NCI-H446 treated with DMSO at 0.1 percent for 48 hours (cell line): ENCODE results near the gene PRPF19.

Experiments
- DNase-seq: peaks from one replicate; lab custom pipeline; 2025; lab: John Stamatoyannopoulos, UW

The PRPF19 gene

DNA sequence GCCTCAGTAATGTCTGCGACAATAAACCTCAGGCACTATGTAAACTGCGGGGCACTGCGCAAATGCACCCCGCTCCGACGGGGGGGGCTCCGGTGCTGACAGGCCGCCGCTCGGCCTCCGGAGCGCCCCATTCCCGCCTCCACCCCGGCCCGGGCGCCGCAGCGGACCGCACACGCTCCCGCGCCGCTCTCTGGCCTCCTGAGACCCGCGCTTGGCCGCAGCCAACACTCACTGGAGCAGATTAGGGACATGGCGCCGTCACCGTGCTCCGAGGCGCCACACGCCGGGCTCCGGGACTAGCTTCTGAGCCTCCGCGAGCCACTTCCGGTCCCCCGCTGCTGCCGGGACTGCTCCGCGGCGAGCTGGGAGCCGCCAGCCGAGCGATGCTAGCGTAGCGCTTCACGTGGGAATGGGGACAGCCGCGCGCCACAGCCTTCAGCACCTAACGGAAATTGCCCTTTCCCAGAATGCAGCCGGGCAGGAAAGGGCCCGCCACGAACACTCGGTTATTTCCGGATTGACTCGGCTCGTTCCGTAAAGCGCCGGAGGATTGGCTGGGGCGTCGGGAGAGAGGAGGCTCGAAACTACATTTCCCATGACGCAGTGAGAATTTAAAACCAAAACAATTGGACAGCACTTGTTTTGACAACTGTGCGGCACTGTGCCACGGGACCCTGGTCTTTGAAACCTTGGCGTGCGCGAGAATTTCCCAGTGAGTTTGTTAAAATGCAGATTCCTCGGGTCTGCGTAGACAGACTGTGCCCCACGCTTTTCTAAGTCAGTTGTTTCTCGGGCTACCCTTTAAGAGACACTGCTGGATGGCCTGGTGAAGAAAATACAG lies at the start of gene PRPF19:
TSS of gene PRPF19 (minus strand) at position 454 of the 841 bp plus-strand sequence. CDS start at position 251, 203 bp downstream.
- DNase-seq, result peak; percentile 96

DNA sequence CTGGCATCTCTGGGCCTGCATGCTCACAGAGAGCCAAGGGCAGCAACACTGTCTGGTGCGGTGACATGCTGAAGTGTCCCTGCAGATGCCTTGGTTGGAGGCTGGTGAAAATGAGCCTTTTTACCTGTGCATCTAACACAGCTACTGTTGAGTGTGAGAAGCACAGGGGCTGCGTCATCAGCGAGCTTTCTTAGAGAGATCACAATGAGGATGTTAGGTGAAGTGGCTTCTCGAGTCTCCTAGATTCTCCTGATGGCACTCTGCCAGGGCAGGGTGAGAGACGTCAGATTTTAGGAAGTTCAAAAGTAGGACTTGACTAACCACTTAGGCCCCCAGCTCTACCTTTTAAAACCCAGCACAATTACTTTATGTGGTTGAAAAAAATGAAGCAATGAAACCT lies 49.2 kb upstream of the PRPF19 start:
- DNase-seq, result no peak

DNA sequence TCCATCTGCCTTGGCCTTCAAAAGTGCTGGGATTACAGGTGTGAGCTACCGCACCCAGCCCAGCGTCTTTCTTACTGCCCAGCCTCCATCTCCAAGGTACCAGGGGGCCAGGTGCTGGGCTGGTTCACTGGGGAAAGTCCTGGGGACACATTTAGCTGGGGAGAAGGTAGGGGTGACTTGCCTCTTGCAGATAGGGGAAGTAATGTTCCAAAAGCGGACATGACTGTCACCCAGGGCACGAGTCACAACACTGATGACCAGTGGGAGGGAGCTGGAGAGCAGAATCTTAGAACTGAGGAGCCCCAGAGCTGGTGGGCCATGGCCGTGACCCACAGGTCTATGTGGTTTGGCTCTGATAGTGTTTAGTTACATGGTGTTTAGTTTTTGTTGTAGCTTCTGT lies 48.0 kb upstream of the PRPF19 start:
- no peak for DNase-seq

DNA sequence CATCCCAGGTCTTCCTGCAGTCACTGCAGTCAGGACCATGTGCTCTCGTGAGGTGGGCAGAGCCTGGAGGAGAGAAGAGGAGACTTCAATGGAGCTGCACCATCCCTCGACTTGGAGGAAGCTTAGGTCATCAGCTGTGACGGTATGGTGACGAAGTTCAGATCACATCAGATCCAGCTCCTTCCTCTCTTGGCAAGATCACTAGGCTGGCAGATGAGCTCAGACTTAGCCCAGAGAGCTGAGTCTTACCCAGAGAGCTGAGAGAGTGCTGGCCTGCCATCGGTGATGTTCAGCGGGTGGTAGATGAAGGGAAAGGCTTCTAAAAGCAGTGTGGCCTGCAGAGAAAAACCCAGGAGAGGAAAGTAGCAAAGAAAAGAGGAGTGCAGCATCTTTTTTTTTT lies 47.4 kb upstream of the PRPF19 start:
- DNase-seq, result peak; percentile 37

DNA sequence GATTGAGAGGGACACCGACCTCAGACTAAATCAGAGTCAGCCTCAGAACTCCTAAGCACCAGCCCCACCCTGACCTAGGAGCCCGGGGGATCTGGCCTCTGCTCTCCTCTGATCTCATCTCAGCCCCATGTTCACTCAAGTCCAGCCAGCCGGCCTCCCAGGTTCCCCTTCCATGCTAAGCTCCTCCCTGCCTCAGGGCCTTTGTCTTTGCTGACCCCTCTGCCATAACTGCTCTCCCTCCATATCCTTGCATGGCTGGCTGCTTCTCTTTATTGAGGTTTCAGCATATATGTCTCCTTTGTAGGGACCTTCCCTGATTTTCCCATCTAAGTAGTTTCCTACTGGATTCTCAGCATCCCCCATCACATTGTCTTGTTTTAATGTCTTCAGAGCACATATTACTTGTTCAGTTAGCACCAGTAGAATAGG lies 46.4 kb upstream of the PRPF19 start:
- DNase-seq, result no peak

DNA sequence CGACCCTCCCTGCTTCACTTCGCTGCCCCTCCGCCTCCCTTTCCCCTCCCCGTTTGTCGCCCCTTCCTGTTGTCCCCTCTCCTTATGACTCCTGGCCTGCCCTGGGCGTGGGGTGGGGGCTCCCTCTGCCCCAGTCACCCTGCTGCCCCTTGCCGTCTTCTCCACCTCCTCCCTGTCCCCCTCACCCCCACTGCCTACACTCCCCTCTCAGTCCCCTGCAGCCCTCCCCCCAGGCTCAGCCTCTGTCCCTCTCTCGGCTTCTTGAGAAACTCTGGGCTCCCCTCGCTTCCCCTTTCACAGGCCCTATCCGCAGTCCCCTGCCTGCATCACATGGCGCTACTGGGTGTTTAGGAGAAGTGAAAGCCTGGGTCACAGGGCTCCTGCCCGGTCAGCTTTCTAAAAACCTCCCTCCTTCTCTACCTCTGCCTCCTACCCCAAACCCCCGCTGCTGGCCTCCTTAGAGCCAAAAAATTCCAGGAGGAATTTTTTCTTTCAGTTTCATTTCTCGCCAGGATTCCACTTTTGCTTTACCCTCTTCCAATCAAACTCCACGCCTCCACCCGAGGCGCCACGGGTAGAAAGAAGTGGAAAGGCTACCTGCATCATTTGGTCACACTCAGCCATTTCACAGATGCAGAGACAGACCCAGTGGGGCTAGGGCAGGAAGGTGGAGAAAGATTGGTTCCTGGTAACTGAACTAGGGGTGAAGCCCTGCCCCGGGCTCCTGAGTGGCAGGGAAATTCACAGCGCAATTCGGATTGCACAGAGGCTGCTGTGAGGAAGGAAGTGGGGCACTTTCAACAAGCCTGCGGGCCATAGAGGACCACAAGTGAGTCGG lies 45.7 kb upstream of the PRPF19 start, which contains the start of gene SLC15A3:
TSS of gene SLC15A3 (minus strand) at position 273 of the 838 bp plus-strand sequence. CDS start 625 bp downstream, outside the sequence.
- DNase-seq, result no peak

DNA sequence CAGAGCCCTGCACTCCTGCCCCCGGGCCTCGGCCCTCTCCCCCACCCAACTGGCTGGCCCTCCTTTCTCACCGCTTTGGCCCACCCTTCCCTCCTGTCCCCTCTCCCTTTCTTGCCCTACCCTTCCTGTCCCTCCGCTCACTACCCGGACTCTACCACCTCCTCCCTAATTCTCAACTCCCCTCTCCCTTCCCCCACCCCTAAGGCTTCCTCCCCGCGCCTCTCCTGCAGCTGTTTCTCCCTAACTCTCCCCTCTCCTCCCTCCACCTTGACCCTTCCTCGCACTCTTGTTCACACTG lies 45.2 kb upstream of the PRPF19 start:
- DNase-seq, result no peak

DNA sequence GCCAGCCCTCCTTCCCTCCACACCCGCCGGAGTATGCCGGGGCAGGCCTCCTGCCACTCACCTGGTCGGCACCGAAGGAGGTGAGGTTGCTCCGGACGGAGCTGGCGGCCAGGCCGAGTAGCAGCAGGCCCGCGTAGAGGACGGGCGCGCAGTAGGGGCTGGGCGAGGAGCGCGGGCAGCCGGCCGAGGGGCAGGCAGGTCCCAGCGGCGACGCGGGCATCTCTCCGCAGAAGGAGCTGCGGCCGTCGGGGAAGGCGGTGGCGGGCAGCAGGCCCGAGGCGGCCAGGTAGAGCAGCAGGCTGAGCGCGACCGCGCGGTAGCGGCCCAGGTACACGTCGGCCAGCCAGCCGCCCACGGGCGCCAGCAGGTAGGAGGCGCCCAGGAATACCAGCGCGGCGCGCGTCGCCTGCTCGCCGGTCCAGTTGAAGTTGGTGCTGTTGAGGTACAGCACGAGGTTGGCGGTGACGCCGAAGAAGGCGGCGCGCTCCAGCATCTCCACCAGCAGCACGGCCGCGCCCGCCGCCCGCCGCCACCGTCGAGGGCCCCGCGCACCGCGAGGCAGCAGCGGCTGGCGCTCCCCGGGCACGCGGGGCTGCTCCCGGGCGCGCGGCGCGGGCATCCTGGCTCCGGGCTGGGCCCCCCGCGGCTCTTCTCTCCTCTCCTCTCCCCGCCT lies 44.7 kb upstream of the PRPF19 start:
- no peak for DNase-seq

DNA sequence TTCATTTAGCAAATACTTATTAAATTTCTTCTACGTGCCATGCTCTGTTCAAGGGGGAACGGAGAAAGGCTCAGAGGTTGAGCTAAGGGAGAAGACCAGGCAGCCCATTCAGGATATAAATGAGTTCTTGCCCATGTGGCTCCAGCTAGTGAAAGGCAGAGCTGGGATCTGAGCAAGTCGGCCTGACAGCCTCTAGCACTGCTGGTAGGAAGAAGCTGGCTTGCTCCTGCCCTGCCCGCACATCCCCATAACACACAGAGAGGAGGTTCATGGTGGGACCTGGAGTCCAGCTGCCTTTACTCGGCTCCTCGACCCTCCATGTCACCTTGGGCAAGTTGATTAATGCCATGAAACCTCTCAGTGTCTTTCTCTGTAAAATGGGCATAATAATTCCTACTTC lies 43.6 kb upstream of the PRPF19 start:
- DNase-seq, result no peak

DNA sequence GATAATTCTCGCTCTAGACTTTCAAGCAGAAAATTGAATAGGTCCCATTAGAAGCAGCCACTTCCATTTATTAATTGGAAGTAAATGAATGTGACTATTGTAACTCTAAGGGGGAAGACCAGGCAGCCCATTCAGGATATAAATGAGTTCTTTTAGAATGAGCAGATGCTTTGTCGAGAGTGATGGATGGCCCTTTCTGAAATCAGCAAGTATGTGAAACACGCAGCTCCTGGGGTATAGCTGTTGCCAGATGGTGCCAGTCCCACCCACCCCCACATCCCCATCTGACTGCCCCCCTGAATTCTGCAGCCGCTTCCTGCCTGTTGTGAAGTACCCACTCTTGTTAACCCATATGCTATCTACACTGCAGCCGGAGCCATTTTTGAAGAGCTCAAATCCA lies 41.9 kb upstream of the PRPF19 start:
- peak; percentile 74 for DNase-seq

DNA sequence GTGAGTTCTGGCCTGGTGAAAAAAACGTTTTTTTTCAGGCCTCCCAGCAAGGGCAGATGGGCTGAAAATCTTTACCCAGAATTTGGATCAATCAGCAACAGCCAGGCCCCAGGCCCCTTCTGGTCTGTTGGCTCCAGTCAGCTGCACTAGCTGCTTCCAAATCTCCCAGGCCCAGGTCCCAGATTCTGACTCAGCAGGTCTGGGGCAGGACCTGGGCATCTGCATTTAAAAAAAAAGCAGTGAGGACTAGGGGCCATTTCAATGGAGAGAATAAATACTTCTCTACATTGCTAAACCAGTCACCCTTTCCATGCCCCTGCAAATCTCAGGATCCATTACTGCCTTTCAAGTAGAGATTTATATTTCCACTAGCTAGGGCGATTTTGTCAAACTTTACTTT lies 41.3 kb upstream of the PRPF19 start:
- peak; percentile 91 for DNase-seq

DNA sequence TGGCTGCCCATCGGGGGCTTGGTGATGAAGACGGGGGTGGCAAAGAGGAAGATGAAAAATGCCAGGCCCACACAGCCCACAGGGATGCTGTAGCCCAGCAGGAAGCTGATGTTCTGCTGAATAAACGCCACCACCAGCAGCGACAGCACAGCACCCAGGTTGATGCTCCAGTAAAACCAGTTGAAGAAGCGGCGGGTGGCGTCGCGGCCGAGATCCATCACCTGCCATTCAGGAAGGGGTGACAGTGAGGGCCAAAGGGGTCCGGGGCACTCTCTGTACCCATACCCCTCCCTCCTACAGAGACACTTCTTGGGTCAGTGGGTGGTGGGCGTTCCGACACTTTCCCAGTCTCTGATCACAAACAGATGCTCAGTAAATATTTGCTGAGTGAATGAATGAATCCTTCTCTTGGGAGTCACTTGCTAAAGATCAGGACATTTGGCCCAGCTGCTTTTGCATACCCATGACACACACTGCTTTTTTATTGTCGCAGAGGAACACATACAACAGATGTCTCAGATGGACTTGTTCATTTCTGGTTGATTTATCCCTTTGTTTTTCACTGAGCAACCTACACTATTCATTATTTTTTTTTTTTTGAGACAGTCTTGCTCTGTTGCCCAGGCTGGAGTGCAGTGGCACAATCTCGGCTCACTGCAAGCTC lies 40.3 kb upstream of the PRPF19 start:
- DNase-seq, result peak; percentile 71

DNA sequence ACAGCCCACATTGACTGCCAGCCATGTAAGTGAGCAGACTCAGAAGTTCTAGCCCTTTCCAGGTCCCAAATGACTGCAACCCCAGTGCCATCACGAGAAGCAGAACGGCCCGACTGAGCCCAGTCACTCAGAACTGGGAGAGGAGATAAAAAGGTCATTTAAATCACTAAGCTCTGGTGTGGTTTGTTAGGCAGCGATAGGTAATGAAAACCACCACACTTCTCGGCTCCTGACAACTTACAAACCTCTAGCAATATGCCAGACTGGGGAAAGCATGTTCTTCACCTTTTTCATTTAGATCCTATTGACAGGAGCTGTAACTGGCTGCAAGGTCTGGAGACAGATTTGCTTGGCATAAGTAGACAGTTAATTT lies 38.9 kb upstream of the PRPF19 start:
- no peak for DNase-seq

DNA sequence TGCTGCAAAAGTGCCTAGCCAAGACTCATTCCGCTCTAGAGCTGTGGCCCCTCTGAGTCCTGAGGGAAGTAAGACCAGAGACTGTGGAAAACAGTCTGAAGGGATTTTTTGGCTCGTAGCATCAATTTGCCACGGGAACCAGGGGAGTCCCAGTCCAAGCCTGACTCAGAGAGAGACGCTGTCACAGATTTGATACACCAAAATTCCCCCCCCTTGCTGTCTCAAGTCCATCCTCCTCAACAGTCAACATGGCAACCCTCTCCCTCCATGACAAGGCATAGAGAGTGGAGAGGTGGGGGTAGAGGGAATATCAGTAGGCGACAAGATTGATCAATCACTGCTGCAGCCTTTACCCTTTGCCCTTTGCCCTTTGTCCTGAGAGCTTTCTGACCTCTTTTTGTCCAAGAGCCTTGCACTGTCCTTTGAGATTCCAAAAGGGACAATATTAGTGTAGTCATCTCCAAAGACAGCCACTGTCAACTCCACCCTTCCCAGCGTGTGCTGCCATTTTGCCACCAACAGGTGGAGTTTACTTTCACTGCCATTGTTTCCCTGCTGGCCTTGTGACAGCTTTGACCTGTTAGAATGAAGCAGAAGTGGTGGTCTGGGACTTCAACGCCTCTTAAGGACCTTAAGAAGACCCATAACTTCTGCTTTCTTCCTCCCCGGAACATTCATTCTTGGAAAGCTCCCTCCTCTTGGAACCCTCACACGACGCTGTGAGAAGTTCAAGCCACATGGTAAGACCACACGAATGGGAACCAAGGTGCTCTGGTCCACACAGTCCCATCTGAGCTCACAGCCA lies 38.3 kb upstream of the PRPF19 start:
- no peak for DNase-seq

DNA sequence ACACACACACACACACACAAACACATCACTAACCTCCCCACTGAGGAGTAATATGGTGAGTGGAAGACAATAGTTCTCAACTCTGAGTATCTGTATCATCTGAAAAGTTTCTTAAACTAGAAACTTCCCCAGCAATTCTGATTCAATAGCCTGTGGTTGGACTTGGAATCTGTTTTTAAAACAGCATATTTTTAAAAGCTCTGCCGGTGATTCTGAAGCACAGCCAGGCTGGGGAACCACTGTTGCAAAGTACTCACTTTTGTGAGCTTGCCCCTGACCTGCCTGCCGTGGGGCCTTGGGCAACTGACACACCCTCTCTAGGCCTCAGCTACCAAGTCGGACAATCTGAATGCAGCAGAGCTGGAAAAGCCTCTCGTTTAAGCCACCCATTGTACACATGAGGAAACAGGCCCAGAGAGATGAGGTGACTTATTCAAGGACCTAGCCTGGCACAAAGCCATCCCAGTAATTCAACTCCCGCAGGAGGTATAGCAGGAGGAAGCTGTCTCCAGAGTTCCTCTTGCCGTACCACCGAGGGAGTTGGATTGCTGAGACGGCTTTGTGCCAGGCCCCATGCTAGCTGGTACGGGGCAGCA lies 36.7 kb upstream of the PRPF19 start:
- DNase-seq, result peak; percentile 13

DNA sequence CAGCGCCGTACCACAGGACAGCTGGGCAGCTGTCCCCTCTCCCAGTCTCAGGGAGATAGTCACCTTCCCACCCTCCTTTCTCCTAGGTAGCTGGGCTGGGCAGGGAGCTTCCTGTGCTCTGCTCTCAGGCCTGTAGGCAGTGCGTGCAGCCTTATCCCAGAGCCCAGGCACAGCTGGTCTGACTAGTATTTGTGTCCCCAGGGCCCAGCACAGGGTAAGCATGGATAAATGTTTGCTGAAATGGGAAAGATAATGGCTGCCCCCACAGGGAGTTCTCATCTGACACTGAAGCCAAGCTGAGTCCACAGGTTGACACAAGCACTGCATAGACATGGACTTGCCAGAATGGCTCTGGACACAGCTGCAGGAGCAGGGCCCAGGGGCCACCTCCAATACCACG lies 35.8 kb upstream of the PRPF19 start:
- DNase-seq, result no peak

DNA sequence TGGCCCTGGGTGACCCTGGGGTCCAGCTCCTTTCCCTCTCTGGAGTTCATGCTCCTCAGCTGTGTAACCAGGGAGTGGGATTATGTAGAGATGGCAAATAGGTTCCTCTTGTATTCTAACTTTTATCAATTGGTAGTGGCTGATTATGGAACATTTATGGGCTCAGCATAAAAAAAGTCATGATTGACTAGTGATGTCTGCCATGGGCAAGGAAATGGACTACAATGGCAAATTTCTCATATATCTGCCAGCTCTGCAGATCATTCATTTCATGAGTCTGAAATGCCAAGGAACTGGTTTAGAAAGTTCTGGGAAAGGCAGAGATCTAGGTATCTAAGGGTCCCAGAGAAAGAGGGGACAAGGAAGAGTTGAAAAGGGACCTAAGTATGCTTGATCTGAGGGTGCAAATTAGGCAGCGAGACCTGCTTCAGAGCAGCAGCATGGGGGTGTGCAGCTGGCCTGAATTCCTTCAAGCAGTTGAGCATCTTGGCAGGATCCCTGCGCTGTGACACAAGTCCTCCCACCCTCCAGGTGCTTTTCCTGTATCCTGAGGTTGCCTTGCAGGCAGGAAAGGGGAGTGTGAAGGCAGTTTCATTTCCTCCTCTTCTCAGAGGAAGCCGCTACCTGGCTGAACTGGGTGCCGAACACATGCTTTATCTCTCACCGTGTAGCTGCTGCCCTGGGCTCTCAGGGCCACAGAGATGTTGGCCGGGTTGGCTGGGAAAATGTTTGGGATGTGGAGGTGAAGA lies 35.2 kb upstream of the PRPF19 start:
- no peak for DNase-seq

DNA sequence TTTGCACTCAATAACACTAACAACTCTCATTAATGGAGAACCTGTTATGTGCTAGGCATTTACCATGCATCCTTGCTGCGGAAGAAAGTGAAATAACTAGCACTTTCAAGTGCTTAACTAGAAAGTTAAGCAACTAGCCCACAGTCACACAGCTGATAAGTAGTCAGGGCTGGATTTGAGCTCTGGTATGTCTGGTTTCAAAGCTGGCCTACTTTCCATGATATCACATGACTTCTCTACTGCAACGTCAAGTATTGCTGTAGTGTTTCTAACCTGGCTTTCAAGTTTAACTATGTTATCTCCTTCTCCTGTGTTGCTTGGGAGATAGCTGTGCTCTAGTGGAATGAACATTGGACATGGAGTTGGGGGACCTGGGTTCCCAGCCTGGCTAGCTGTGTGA lies 33.5 kb upstream of the PRPF19 start:
- no peak for DNase-seq

DNA sequence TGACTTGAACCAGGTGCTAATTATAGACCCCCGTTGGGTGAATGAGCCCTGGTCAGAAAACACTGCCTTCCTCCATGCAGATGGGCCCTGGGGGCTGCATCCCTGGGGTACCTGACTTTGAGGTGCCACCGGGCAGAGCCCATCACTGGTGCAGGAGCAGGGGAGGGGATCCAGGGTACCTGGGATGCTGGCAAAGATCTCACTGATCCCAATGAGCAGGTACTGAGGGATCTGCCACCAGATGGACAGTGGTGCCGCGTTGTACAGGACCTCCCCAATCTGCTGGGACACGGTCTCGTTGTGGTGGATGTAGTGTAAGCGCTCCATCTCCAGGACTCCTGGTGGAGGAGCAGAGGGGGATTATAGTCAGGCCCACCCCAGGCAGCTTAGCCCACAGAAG lies 32.9 kb upstream of the PRPF19 start:
- no peak for DNase-seq

DNA sequence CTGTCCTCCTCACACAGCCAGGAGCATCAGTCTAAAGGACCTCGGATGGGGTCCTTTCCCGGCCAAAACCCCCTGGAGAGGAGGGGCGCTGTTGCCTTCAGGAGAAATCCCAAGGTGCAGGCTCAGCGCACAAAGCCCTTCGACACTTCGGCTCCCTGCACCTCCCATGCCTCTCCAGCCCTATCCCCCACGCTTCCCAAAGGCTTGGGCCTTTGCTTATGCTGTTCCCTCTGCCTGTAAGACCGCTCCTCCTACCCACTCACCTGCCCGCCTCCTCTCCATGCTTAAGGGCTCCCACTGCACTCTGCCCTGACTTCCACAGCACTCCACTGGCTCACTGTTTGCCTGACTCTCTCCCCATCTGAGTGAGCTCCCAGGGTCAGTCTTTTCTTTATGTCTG lies 32.1 kb upstream of the PRPF19 start:
- DNase-seq, result no peak
